ENCODE data around the gene KCND3. TPM values are rescaled to one million over a fixed set of nuclear protein-coding genes. Genes with fewer than 3 reads are reported as not detected.

KCND3 gene
- total and polyA plus RNA-seq, 2 experiments from 2014 or later, result 0.10 to 0.18 TPM

- Histone ChIP-seq H3F3A (replicated peaks; ENCODE audit: low read depth) (no peaks in the 10 kb centered on the region), H3K27ac (ENCODE audit: low read depth) (no peak overlapping the region), H3K79me2 (replicated peaks; ENCODE audit: insufficient read depth) (no peaks in the 10 kb centered on the region), H3K27me3 (ENCODE audit: insufficient read depth) (no peaks in the 10 kb centered on the region), H3K4me2 (no peak overlapping the region), H3K4me3 (no peak overlapping the region), H3K9me2 (ENCODE audit: insufficient read depth) (no peaks in the 10 kb centered on the region), H2AFZ (no peak overlapping the region), H3K4me1 (ENCODE audit: insufficient read depth) (no peaks in the 10 kb centered on the region; the same call in 1 of the 2 replicates), H4K20me1 (replicated peaks; ENCODE audit: insufficient read depth) (no peaks in the 10 kb centered on the region), H3K36me3 (ENCODE audit: insufficient read depth) (no peaks in the 10 kb centered on the region)
- peaks cover 11% of the 10 kb centered on the region for H3K4me1 Mint-ChIP-seq
- H3K4me3 Mint-ChIP-seq, result no peak overlapping the region
- H3K27ac Mint-ChIP-seq, result no peak overlapping the region
- no peaks in the 10 kb centered on the region for H3K36me3 Mint-ChIP-seq (ENCODE audit: low read depth)
- DNase-seq (ENCODE audit: low spot score) (no peak), ATAC-seq (no peak)
- peaks cover 15% of the 10 kb centered on the region for H3K27me3 Mint-ChIP-seq (ENCODE audit: insufficient read depth, low read depth, poor library complexity)
- TF ChIP-seq NANOG (IDR thresholded peaks at IDR 0.05; ENCODE audit: borderline replicate concordance), result no peak
- no peaks in the 10 kb centered on the region for H3K9me3 Mint-ChIP-seq
These were observed 45.4 kb downstream of the KCND3 start for GRCh38 chr1:111943846-111944749.

DNA sequence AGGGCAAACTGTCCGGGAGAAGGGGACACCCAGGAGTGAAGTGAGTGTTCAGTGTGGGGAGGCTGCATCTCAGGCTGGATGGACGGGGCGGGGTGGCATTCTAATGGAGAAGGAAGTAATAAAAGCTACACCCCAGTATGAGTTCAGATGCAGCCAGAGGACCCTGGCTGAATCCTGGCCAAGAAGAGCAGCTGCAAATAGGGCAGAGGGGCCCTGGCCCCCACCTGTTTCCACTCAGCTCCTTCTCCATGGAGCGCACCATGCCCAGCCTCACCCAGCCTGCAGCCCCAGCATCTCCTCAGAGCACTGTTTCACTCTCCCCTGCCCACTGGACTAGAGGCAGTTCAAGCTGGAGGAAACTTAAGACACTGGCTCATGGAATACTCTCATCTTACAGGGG lies 46.4 kb downstream of the KCND3 start:
- no peaks in the 10 kb centered on the region for H3K79me2 ChIP-seq (replicated peaks; ENCODE audit: insufficient read depth)
- no peaks in the 10 kb centered on the region for H4K20me1 ChIP-seq (replicated peaks; ENCODE audit: insufficient read depth)
- H3K27me3 ChIP-seq (ENCODE audit: insufficient read depth), result no peaks in the 10 kb centered on the region
- Mint-ChIP-seq H3K4me1 (peaks cover under 1% of the 10 kb centered on the region; the same call in 1 of the 3 replicates), H3K36me3 (ENCODE audit: low read depth) (no peaks in the 10 kb centered on the region), H3K27me3 (ENCODE audit: insufficient read depth, low read depth, poor library complexity) (peaks cover 10% of the 10 kb centered on the region), H3K4me3 (no peak overlapping the region), H3K9me3 (no peaks in the 10 kb centered on the region), H3K27ac (no peak overlapping the region)
- no peak for TF ChIP-seq EZH2phosphoT487 (IDR thresholded peaks at IDR 0.05; ENCODE audit: unreplicated experiment)
- TF ChIP-seq NANOG (IDR thresholded peaks at IDR 0.05; ENCODE audit: borderline replicate concordance), result no peak
- TF ChIP-seq CREB1 (CRISPR knock-in tag; IDR thresholded peaks at IDR 0.05; ENCODE audit: low read depth), result no peak
- TF ChIP-seq ZNF114 (CRISPR knock-in tag; IDR thresholded peaks at IDR 0.05), result no peak
- no peak for TF ChIP-seq ETS1 (IDR thresholded peaks at IDR 0.05)
- H3K9me2 ChIP-seq (ENCODE audit: insufficient read depth), result no peaks in the 10 kb centered on the region
- no peaks in the 10 kb centered on the region for H3K4me1 ChIP-seq (ENCODE audit: insufficient read depth)
- H3K4me3 ChIP-seq, result no peak overlapping the region
- H2AFZ ChIP-seq, result peak overlapping the region; percentile 28; the same call in 1 of the 2 replicates
- ATAC-seq (no peak), DNase-seq (ENCODE audit: low spot score) (no peak)
- no peak overlapping the region for H3K4me2 ChIP-seq
- no peaks in the 10 kb centered on the region for H3F3A ChIP-seq (replicated peaks; ENCODE audit: low read depth)
- H3K36me3 ChIP-seq (ENCODE audit: insufficient read depth), result no peaks in the 10 kb centered on the region
- no peak overlapping the region for H3K27ac ChIP-seq (ENCODE audit: low read depth)

GRCh38 chr1:111938536-111938935 lies 50.9 kb downstream of the KCND3 start:
- no peak overlapping the region for H3K4me2 ChIP-seq
- no peak for DNase-seq (ENCODE audit: low spot score)
- Mint-ChIP-seq H3K9me3 (no peaks in the 10 kb centered on the region), H3K4me3 (no peak overlapping the region), H3K36me3 (ENCODE audit: low read depth) (no peaks in the 10 kb centered on the region), H3K4me1 (peaks cover 7% of the 10 kb centered on the region), H3K27me3 (ENCODE audit: insufficient read depth, low read depth, poor library complexity) (peaks cover 11% of the 10 kb centered on the region), H3K27ac (no peak overlapping the region)
- no peak for ATAC-seq
- H2AFZ ChIP-seq, result no peak overlapping the region
- H3F3A ChIP-seq (replicated peaks; ENCODE audit: low read depth), result no peaks in the 10 kb centered on the region
- no peaks in the 10 kb centered on the region for H3K36me3 ChIP-seq (ENCODE audit: insufficient read depth)
- no peak overlapping the region for H3K27ac ChIP-seq (ENCODE audit: low read depth)
- H4K20me1 ChIP-seq (replicated peaks; ENCODE audit: insufficient read depth), result no peaks in the 10 kb centered on the region
- H3K4me1 ChIP-seq (ENCODE audit: insufficient read depth), result no peaks in the 10 kb centered on the region
- H3K79me2 ChIP-seq (replicated peaks; ENCODE audit: insufficient read depth), result no peaks in the 10 kb centered on the region
- no peaks in the 10 kb centered on the region; the same call in 1 of the 2 replicates for H3K9me2 ChIP-seq (ENCODE audit: insufficient read depth)
- no peaks in the 10 kb centered on the region for H3K27me3 ChIP-seq (ENCODE audit: insufficient read depth)
- no peak overlapping the region for H3K4me3 ChIP-seq
- TF ChIP-seq POLR2AphosphoS5 (IDR thresholded peaks at IDR 0.05; ENCODE audit: low read depth) (no peak), STAT1 (IDR thresholded peaks at IDR 0.05; ENCODE audit: unreplicated experiment) (no peak), JUNB (IDR thresholded peaks at IDR 0.05; ENCODE audit: unreplicated experiment) (no peak), CTCF (conservative IDR thresholded peaks at IDR 0.05; ENCODE audit: low read depth in 2 of 2) (no peak), EZH2phosphoT487 (IDR thresholded peaks at IDR 0.05; ENCODE audit: unreplicated experiment) (no peak), EZH2 (IDR thresholded peaks at IDR 0.05; ENCODE audit: low read depth, unreplicated experiment) (no peak), CREB1 (CRISPR knock-in tag; IDR thresholded peaks at IDR 0.05; ENCODE audit: low read depth) (no peak), NANOG (IDR thresholded peaks at IDR 0.05; ENCODE audit: borderline replicate concordance) (no peak), ZNF114 (CRISPR knock-in tag; IDR thresholded peaks at IDR 0.05) (no peak), REST (IDR thresholded peaks at IDR 0.05; ENCODE audit: unreplicated experiment) (no peak), ZNF331 (CRISPR knock-in tag; IDR thresholded peaks at IDR 0.05; ENCODE audit: low read depth) (no peak)
